Vagina (tissue), 2 donors: Measurements from ENCODE around the gene IL9.

Source experiments
- CTCF ChIP-seq, 3 experiments: fragments of 450-650 bp in 2 of 3; fragments of 200-600 bp in 1 of 3; sonication (generic) in 1 of 3; IDR thresholded peaks; one replicate each; pipeline ENCODE4 v1.5.1; 2017 to 2019; ENCODE audit warnings: antibody characterized with exemption in 3 of 3, mild to moderate bottlenecking in 2 of 3, moderate library complexity in 2 of 3
- POLR2A ChIP-seq, 2 donors: fragments of 450-650 bp; IDR thresholded peaks; one replicate each; pipeline ENCODE4 v1.6.1; 2017; ENCODE audit warnings: antibody characterized with exemption in 2 of 2, mild to moderate bottlenecking in 2 of 2, moderate library complexity in 2 of 2
- POLR2AphosphoS5 ChIP-seq, 2 donors: sonication (generic); formaldehyde crosslinking; IDR thresholded peaks; one replicate each; pipeline ENCODE4 v1.9.0; 2017; ENCODE audit warnings: antibody characterized with exemption in 2 of 2, mild to moderate bottlenecking in 2 of 2, low read depth in 1 of 2; ENCODE audit not compliant: insufficient read depth in 1 of 2

- no peak for TF ChIP-seq CTCF (IDR thresholded peaks at IDR 0.05)
- TF ChIP-seq POLR2A (IDR thresholded peaks at IDR 0.05) = no peak
- TF ChIP-seq POLR2AphosphoS5 (IDR thresholded peaks at IDR 0.05; ENCODE audit: insufficient read depth in 1 of 2, low read depth in 1 of 2) = no peak
Observed at GRCh38 chr5:135878156-135878620, 17.5 kb downstream of the IL9 start.
